GM23338 (cell line): ENCODE measurements around the gene ANKH. TPM values are rescaled to one million over a fixed set of nuclear protein-coding genes. Genes with fewer than 3 reads are reported as not detected.

ENCODE experiments used
- ATAC-seq: fragments of 200-7000 bp; cut with Tn5 transposase; 3 replicates; pipeline ENCODE4 v1.9.1; 2020
- DNase-seq: peaks from one replicate; pipeline ENCODE4 v3.0.0-alpha.2; 2015; ENCODE audit warnings: low spot score
- H2AFZ ChIP-seq: fragments of 200-600 bp; sonication (generic); 2 replicates; pipeline ENCODE4 v1.8.0; 2016; ENCODE audit warnings: antibody characterized with exemption, mild to moderate bottlenecking, moderate library complexity
- H3F3A ChIP-seq: fragments of 200-600 bp; sonication (generic); replicated peaks from 2 replicates; pipeline ENCODE4 v1.8.0; 2017; ENCODE audit warnings: antibody characterized with exemption, mixed run types, low read depth
- H3K27ac ChIP-seq: fragments of 200-600 bp; sonication (generic); 2 replicates; pipeline ENCODE4 v1.6.1; 2016; ENCODE audit warnings: low read depth
- H3K27me3 ChIP-seq: fragments of 200-600 bp; sonication (generic); 2 replicates; pipeline ENCODE4 v1.8.0; 2016; ENCODE audit warnings: mild to moderate bottlenecking, mixed run types, moderate library complexity; ENCODE audit not compliant: insufficient read depth
- H3K36me3 ChIP-seq: fragments of 200-600 bp; sonication (generic); 2 replicates; pipeline ENCODE4 v1.8.0; 2016; ENCODE audit warnings: mild to moderate bottlenecking; ENCODE audit not compliant: insufficient read depth
- H3K4me1 ChIP-seq: fragments of 200-600 bp; sonication (generic); 2 replicates; pipeline ENCODE4 v1.8.0; 2016; ENCODE audit warnings: mild to moderate bottlenecking, moderate library complexity; ENCODE audit not compliant: insufficient read depth
- H3K4me2 ChIP-seq: fragments of 200-600 bp; sonication (generic); 2 replicates; pipeline ENCODE4 v1.7.1; 2017; ENCODE audit warnings: mixed run types
- H3K4me3 ChIP-seq: fragments of 200-600 bp; sonication (generic); 2 replicates; pipeline ENCODE4 v1.6.1; 2016; ENCODE audit warnings: mixed run types
- H3K79me2 ChIP-seq: fragments of 200-600 bp; sonication (generic); replicated peaks from 2 replicates; pipeline ENCODE4 v1.8.0; 2017; ENCODE audit warnings: mild to moderate bottlenecking; ENCODE audit not compliant: insufficient read depth
- H3K9me2 ChIP-seq: fragments of 200-600 bp; sonication (generic); 2 replicates; pipeline ENCODE4 v1.8.0; 2017; ENCODE audit not compliant: insufficient read depth
- H4K20me1 ChIP-seq: fragments of 200-600 bp; sonication (generic); replicated peaks from 2 replicates; pipeline ENCODE4 v1.8.0; 2017; ENCODE audit warnings: mild to moderate bottlenecking; ENCODE audit not compliant: insufficient read depth
- H3K27ac Mint-ChIP-seq: 2 replicates; pipeline ENCODE4 v1.8.0; 2020; ENCODE audit warnings: inconsistent platforms, mild to moderate bottlenecking, moderate library complexity, mixed read lengths
- H3K27me3 Mint-ChIP-seq: 3 replicates; pipeline ENCODE4 v1.8.0; 2022; ENCODE audit warnings: low read depth, mild to moderate bottlenecking, moderate library complexity, mixed read lengths, inconsistent platforms; ENCODE audit not compliant: insufficient read depth, poor library complexity
- H3K36me3 Mint-ChIP-seq: 3 replicates; pipeline ENCODE4 v1.8.0; 2021; ENCODE audit warnings: low read depth, mild to moderate bottlenecking, inconsistent platforms, moderate library complexity, mixed read lengths
- H3K4me1 Mint-ChIP-seq: 3 replicates; pipeline ENCODE4 v1.8.0; 2020; ENCODE audit warnings: mild to moderate bottlenecking, inconsistent platforms, mixed read lengths
- H3K4me3 Mint-ChIP-seq: 3 replicates; pipeline ENCODE4 v1.8.0; 2021; ENCODE audit warnings: moderate library complexity, mild to moderate bottlenecking, inconsistent platforms, mixed read lengths
- H3K9me3 Mint-ChIP-seq: 3 replicates; pipeline ENCODE4 v1.8.0; 2020; ENCODE audit warnings: moderate library complexity, mild to moderate bottlenecking, inconsistent platforms, mixed read lengths
- ETS1 ChIP-seq: IDR thresholded peaks from 2 replicates; pipeline ENCODE4 v1.6.1; 2016; ENCODE audit warnings: antibody characterized with exemption
- EZH2 ChIP-seq: fragments of 200-600 bp; sonication (generic); IDR thresholded peaks from one replicate; pipeline ENCODE4 v1.8.0; 2017; ENCODE audit warnings: antibody characterized with exemption, mild to moderate bottlenecking, low read depth; ENCODE audit not compliant: unreplicated experiment
- EZH2phosphoT487 ChIP-seq: fragments of 200-600 bp; sonication (generic); IDR thresholded peaks from one replicate; pipeline ENCODE4 v1.8.1; 2018; ENCODE audit warnings: antibody characterized with exemption; ENCODE audit not compliant: unreplicated experiment
- JUNB ChIP-seq: IDR thresholded peaks from one replicate; pipeline ENCODE4 v1.6.1; 2016; ENCODE audit warnings: antibody characterized with exemption; ENCODE audit not compliant: unreplicated experiment
- STAT1 ChIP-seq: IDR thresholded peaks from one replicate; pipeline ENCODE4 v1.6.1; 2016; ENCODE audit warnings: antibody characterized with exemption; ENCODE audit not compliant: unreplicated experiment
- ZNF114 ChIP-seq: fragments of 250-450 bp; sonication (Bioruptor Pico); IDR thresholded peaks from 2 replicates; pipeline ENCODE4 v1.5.0; 2020; ENCODE audit warnings: mild to moderate bottlenecking, moderate library complexity
- ZNF462 ChIP-seq: fragments of 250-450 bp; sonication (Bioruptor Pico); IDR thresholded peaks from 2 replicates; pipeline ENCODE4 v1.5.0; 2020; ENCODE audit warnings: mild to moderate bottlenecking, moderate library complexity
- polyA plus RNA-seq: library from polyadenylated mRNA; unstranded; fragments of >200 nt; fragmentation: Nextera tagmentation; extraction: Ambion mirVana; gene quantifications from 2 replicates; pipeline ENCODE4 v1.2.1, GENCODE V29; 2016
- total RNA-seq: library from RNA; depleted of rRNA; stranded (reverse); fragments of >200 nt; shearing (Covaris generic); gene quantifications from 2 replicates; pipeline ENCODE4 v1.2.3, GENCODE V29; 2014
- TF ChIP-seq, protein P1 (sequence below), 2 experiments: fragments of 200-600 bp in 1 of 2; sonication (generic) in 1 of 2; conservative IDR thresholded peaks; 2 replicates each; pipeline versions ENCODE4 v1.5.1 to v1.6.1; 2016 to 2017; ENCODE audit warnings: antibody characterized with exemption in 2 of 2, low read depth in 2 of 2, mild to moderate bottlenecking in 2 of 2, moderate library complexity in 1 of 2

ANKH gene
- total and polyA plus RNA-seq, 2 experiments from 2014 or later, result 5.0 to 6.1 TPM

- no peak for ATAC-seq
- Mint-ChIP-seq H3K36me3 (peaks cover 57% of the 10 kb centered on the region), H3K27ac (no peak overlapping the region)
Observed at GRCh38 chr5:14686517-14686916, 185.1 kb downstream of the ANKH start.

GRCh38 chr5:14685757-14686156, 185.8 kb downstream of the ANKH start:
- Histone ChIP-seq H3K4me1 (no peaks in the 10 kb centered on the region), H3K4me2 (no peak overlapping the region), H4K20me1 (no peaks in the 10 kb centered on the region), H3K27ac (no peak overlapping the region), H3K79me2 (peaks cover 4% of the 10 kb centered on the region; the same call in 1 of the 2 replicates), H3K4me3 (no peak overlapping the region), H2AFZ (no peak overlapping the region), H3K9me2 (no peaks in the 10 kb centered on the region), H3F3A (no peaks in the 10 kb centered on the region), H3K36me3 (peaks cover 39% of the 10 kb centered on the region), H3K27me3 (no peaks in the 10 kb centered on the region)
- H3K9me3 Mint-ChIP-seq, result no peaks in the 10 kb centered on the region
- no peak overlapping the region for H3K4me3 Mint-ChIP-seq
- DNase-seq, result peak; percentile 72
- H3K27ac Mint-ChIP-seq, result no peak overlapping the region
- TF ChIP-seq, protein P1, sequence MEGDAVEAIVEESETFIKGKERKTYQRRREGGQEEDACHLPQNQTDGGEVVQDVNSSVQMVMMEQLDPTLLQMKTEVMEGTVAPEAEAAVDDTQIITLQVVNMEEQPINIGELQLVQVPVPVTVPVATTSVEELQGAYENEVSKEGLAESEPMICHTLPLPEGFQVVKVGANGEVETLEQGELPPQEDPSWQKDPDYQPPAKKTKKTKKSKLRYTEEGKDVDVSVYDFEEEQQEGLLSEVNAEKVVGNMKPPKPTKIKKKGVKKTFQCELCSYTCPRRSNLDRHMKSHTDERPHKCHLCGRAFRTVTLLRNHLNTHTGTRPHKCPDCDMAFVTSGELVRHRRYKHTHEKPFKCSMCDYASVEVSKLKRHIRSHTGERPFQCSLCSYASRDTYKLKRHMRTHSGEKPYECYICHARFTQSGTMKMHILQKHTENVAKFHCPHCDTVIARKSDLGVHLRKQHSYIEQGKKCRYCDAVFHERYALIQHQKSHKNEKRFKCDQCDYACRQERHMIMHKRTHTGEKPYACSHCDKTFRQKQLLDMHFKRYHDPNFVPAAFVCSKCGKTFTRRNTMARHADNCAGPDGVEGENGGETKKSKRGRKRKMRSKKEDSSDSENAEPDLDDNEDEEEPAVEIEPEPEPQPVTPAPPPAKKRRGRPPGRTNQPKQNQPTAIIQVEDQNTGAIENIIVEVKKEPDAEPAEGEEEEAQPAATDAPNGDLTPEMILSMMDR (conservative IDR thresholded peaks at IDR 0.05; ENCODE audit: low read depth in 2 of 2), result peak; percentile 74 to 76
- TF ChIP-seq STAT1, result no peak
- peaks cover 56% of the 10 kb centered on the region for H3K36me3 Mint-ChIP-seq
- H3K4me1 Mint-ChIP-seq, result peaks cover 4% of the 10 kb centered on the region; the same call in 2 of the 3 replicates
- H3K27me3 Mint-ChIP-seq, result peaks cover 1% of the 10 kb centered on the region
- peak; percentile 88 for ATAC-seq

More at GRCh38 chr5:14686517-14686916, 185.1 kb downstream of the ANKH start:
- Histone ChIP-seq H3K36me3 (peaks cover 32% of the 10 kb centered on the region; the same call in 1 of the 2 replicates), H3K9me2 (no peaks in the 10 kb centered on the region), H3K4me1 (no peaks in the 10 kb centered on the region), H3K27ac (no peak overlapping the region), H3F3A (no peaks in the 10 kb centered on the region), H4K20me1 (no peaks in the 10 kb centered on the region), H3K4me2 (no peak overlapping the region), H2AFZ (no peak overlapping the region), H3K79me2 (peaks cover 4% of the 10 kb centered on the region; the same call in 1 of the 2 replicates), H3K27me3 (no peaks in the 10 kb centered on the region), H3K4me3 (no peak overlapping the region)
- peaks cover 4% of the 10 kb centered on the region; the same call in 2 of the 3 replicates for H3K4me1 Mint-ChIP-seq
- TF ChIP-seq JUNB (no peak), EZH2 (no peak), STAT1 (no peak), ETS1 (no peak), EZH2phosphoT487 (no peak)
- H3K4me3 Mint-ChIP-seq, result no peak overlapping the region
- H3K27me3 Mint-ChIP-seq, result peaks cover 1% of the 10 kb centered on the region
- no peaks in the 10 kb centered on the region for H3K9me3 Mint-ChIP-seq
- DNase-seq, result no peak

- H3F3A ChIP-seq, result no peaks in the 10 kb centered on the region
- no peaks in the 10 kb centered on the region; the same call in 1 of the 2 replicates for H4K20me1 ChIP-seq
- H3K27me3 Mint-ChIP-seq, result no peaks in the 10 kb centered on the region
- H3K27ac Mint-ChIP-seq, result no peak overlapping the region
- no peaks in the 10 kb centered on the region for H3K9me2 ChIP-seq
- H3K4me2 ChIP-seq, result no peak overlapping the region
- H3K27me3 ChIP-seq, result no peaks in the 10 kb centered on the region
- no peak overlapping the region for H3K4me3 ChIP-seq
- ATAC-seq (no peak), DNase-seq (no peak)
- H3K4me3 Mint-ChIP-seq, result no peak overlapping the region
- H2AFZ ChIP-seq, result no peak overlapping the region
- no peaks in the 10 kb centered on the region for H3K9me3 Mint-ChIP-seq
- peaks cover 36% of the 10 kb centered on the region for H3K36me3 ChIP-seq
- H3K36me3 Mint-ChIP-seq, result peaks cover 46% of the 10 kb centered on the region
- no peak overlapping the region for H3K27ac ChIP-seq
- no peaks in the 10 kb centered on the region for H3K4me1 ChIP-seq
- peaks cover 4% of the 10 kb centered on the region; the same call in 2 of the 3 replicates for H3K4me1 Mint-ChIP-seq
- H3K79me2 ChIP-seq, result peaks cover 6% of the 10 kb centered on the region; the same call in 1 of the 2 replicates
- TF ChIP-seq ZNF462 (CRISPR knock-in tag) (no peak), ZNF114 (CRISPR knock-in tag) (no peak)
Observed at GRCh38 chr5:14684757-14685156, 186.8 kb downstream of the ANKH start.
